ENCODE measurements around the gene MRPS27.

Gene MRPS27

DNA sequence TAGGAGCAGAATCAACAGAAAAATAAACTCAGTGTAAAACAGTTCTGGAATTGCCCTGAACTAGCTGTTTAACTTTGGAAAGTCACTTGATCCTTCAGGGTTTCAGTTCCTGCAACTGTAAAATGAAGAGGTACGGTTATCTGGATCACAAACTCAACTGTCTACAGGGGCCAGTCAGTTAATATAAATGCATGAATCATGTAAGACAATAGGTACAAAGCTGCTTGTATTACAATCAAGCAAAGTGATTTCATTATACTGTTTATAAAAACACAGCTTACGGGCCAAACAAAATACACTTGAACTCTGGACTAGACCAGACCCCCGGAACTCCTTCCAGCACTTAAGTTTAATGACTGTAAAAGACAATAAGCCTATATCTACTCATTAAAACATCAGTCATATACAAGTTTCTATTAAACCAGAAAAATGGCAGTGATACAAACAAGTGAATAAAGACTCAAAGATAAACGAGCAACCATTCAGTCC is 73.0 kb downstream of the MRPS27 start:
- no peak overlapping the region for H3K4me3 ChIP-seq (ENCODE audit: low read depth, low read length)

DNA sequence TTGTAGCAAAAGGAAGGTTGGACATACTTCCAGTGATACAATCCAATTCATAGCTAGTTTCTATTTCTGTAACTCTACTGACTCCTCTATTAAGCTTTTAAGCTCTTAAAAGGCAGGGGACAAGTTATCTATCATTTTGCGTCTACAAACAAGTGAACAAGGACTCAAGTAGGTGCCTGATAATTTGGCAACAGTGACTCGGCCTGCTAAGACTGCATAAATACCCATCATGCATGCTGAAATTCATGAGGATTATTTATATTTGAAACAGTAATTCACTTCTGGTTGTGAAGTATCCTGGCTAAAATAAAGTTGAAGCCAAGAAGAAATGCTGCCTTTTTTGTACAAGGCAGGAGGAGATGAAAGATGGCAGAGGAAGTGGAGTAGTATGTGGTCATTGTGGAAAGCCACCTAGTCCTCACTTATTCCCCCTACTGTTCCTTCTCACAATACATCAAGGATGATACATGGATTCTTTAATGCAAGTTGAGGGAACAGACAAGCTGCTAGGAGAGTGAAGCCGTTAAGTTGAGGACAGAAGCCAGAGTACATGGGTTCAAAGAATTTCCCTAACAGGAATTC is 74.0 kb downstream of the MRPS27 start:
- TF ChIP-seq POLR2A (IDR thresholded peaks at IDR 0.05; ENCODE audit: extremely low read depth, insufficient read length) (no peak), MYC (IDR thresholded peaks at IDR 0.05; ENCODE audit: low read depth, low read length) (no peak)
- TF ChIP-seq, protein P1, sequence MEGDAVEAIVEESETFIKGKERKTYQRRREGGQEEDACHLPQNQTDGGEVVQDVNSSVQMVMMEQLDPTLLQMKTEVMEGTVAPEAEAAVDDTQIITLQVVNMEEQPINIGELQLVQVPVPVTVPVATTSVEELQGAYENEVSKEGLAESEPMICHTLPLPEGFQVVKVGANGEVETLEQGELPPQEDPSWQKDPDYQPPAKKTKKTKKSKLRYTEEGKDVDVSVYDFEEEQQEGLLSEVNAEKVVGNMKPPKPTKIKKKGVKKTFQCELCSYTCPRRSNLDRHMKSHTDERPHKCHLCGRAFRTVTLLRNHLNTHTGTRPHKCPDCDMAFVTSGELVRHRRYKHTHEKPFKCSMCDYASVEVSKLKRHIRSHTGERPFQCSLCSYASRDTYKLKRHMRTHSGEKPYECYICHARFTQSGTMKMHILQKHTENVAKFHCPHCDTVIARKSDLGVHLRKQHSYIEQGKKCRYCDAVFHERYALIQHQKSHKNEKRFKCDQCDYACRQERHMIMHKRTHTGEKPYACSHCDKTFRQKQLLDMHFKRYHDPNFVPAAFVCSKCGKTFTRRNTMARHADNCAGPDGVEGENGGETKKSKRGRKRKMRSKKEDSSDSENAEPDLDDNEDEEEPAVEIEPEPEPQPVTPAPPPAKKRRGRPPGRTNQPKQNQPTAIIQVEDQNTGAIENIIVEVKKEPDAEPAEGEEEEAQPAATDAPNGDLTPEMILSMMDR (IDR thresholded peaks at IDR 0.05; ENCODE audit: low read depth, low read length): no peak
- TF ChIP-seq, protein P2, sequence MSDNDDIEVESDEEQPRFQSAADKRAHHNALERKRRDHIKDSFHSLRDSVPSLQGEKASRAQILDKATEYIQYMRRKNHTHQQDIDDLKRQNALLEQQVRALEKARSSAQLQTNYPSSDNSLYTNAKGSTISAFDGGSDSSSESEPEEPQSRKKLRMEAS (IDR thresholded peaks at IDR 0.05; ENCODE audit: low read depth, low read length): no peak
- DNase-seq (ENCODE audit: low read depth): peak; percentile 16
- H3K4me3 ChIP-seq (ENCODE audit: low read depth, low read length): no peak overlapping the region

More for the DNA sequence above, 73.0 kb downstream of the MRPS27 start:
- no peak for DNase-seq (ENCODE audit: low read depth)
- TF ChIP-seq, protein P1 (IDR thresholded peaks at IDR 0.05; ENCODE audit: low read depth, low read length): no peak

DNA sequence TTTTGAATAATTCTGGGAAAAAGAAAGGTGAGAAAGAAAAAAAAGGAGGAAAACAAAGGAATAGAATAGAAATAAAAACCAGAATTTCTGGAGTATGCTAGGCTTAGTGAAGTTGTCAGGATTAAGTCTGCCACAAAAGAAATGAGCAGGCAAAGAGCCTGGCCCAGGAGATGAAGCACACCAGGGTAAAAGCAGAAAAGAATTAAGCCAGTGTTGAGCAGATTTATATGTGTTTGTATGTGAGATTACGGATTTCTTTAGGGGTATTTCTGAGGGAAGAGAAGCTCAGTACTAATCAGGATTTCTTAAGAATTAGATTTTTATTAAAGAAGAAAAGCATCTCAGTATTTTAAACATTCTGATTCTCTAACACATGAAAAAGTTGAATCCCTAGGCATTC is 74.5 kb downstream of the MRPS27 start:
- no peak for DNase-seq (ENCODE audit: low read depth)
- H3K4me3 ChIP-seq (ENCODE audit: low read depth, low read length): no peak overlapping the region
- TF ChIP-seq POLR2A (IDR thresholded peaks at IDR 0.05; ENCODE audit: extremely low read depth, insufficient read length) (no peak), MYC (IDR thresholded peaks at IDR 0.05; ENCODE audit: low read depth, low read length) (no peak)
- TF ChIP-seq, protein P1 (IDR thresholded peaks at IDR 0.05; ENCODE audit: low read depth, low read length): no peak
- TF ChIP-seq, protein P2 (IDR thresholded peaks at IDR 0.05; ENCODE audit: low read depth, low read length): no peak

DNA sequence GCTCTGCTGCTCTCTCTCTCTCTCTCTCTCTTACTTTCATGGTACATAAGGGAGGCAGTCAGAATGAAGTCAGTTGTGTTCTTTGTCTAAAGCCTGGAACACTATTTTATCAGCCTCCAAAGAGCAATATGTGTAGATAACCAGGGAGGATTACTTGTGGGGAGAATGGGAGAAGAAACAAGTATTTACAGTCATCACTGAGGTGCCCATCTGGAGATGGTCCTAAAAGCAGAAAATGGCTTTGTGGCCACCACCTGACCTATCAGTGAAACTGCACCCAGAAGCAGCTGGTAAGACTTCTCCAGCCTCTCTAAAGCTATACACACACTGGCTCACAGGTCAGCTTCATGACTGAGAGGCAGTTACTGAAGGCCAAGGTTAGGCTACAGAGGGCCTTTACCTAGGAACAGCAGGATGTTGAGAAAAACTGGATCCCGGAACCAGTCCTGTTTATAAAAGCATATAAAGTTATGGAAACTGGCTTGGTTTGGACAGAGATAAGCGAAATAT is 75.1 kb downstream of the MRPS27 start:
- TF ChIP-seq, protein P1 (IDR thresholded peaks at IDR 0.05; ENCODE audit: low read depth, low read length): peak; percentile 32
- no peak for TF ChIP-seq MYC (IDR thresholded peaks at IDR 0.05; ENCODE audit: low read depth, low read length)
- H3K4me3 ChIP-seq (ENCODE audit: low read depth, low read length): no peak overlapping the region
- peak; percentile 64 for DNase-seq (ENCODE audit: low read depth)

DNA sequence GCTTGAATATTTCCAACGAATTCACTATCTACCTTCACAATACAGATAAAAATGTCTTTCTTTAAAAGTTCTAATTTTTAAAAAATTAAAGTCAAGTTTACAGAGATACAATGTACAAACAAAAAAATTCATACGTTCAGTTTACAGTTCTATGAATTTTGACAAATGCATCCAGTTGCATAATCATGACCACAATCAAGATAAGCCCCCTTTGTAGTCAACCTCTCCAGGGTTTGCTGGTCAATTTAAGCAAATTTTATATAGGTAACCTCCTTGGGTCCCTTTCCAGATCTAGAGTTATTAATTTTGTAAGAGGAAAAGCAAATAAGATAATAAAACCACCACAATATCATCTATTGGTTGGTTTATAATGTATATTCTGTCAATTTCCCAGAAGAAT is 76.3 kb downstream of the MRPS27 start:
- H3K4me3 ChIP-seq (ENCODE audit: low read depth, low read length): no peak overlapping the region
- TF ChIP-seq, protein P2 (IDR thresholded peaks at IDR 0.05; ENCODE audit: low read depth, low read length): no peak
- TF ChIP-seq MYC (IDR thresholded peaks at IDR 0.05; ENCODE audit: low read depth, low read length) (no peak), POLR2A (IDR thresholded peaks at IDR 0.05; ENCODE audit: extremely low read depth, insufficient read length) (no peak)
- TF ChIP-seq, protein P1 (IDR thresholded peaks at IDR 0.05; ENCODE audit: low read depth, low read length): no peak
- DNase-seq (ENCODE audit: low read depth): peak; percentile 8
